Mesangial cell (primary cell): Measurements from ENCODE around the gene DCTPP1. TPM values are rescaled to one million over a fixed set of nuclear protein-coding genes. Genes with fewer than 3 reads are reported as not detected.

ENCODE experiments used
- total RNA-seq: library from RNA; depleted of rRNA; stranded (reverse); fragments of >200 nt; gene quantifications from 2 replicates; pipeline ENCODE4 v1.2.3, GENCODE V29; 2015

The DCTPP1 gene
- total RNA-seq, result 43.4 and 96.5 TPM in 2 replicates

DNA sequence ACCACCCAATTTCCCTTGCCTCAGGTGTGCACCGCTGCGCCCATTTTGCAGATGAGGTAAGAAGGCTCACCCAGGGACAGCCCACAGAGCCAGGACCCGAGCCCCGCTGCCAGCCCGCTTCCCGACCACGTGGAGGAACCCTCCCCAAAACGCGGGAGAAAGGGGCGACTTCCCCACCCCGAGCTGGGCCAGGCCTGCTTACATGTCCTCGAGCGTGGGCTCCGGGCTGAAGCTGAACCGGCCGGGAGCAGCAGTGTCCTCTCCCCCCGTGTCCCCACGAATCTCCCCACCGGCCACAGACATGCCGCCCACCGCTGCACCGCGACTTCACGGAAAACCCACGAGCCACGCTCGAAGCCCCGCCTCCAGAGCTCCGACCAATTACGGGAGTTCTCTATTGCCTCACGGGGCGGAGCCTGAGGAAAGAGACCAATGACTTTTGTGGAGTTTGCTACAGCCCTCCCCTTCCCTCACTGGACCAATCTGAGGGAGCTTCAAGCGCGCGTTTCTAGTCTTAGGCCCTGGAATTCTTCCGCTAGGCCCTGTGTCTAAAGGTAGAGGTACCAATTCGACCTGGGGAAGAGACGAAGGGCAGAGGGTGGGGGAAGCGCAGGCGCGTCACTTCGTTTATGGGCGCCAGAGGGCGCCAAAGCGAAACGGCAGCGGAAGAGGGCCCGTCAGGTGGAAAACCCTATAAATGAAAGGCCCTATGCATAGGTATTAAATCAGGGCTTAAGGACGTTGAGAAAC is at the start of gene DCTPP1:
Gene DCTPP1, minus strand, starts transcription at position 353 of the 750 bp plus-strand sequence. Its CDS starts 50 bp downstream, at position 303.

DNA sequence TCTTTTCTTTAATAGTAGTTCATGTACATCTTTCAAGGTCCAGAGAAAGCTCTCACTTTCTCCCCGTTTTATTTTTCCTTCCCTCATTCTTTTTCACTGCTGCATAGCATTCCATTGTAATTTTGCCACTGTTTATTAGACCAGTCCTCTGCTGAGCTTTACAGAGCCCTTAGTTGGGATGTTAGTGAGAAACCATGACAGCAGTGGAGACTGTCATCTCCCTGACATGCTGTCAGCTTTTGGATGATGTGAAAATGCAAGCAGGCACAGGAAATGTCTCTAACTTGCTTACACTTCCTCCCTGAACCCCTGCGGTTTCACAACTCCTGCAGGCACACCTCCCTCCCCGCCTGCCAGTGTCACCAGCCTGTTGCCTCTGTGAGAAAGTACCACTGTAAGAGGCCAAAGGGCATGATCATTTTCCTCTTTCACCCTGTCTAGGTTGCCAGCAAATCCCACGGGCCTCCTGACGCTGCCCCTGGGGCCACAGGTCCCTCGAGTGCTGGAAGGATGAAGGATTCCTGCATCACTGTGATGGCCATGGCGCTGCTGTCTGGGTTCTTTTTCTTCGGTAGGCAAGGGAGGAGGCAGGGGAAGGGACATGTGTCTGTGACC is 42.6 kb upstream of the DCTPP1 start, which contains the start of gene ITGAL:
Gene ITGAL, plus strand, starts transcription at position 415 of the 615 bp plus-strand sequence. Its CDS starts 96 bp downstream, at position 511.

DNA sequence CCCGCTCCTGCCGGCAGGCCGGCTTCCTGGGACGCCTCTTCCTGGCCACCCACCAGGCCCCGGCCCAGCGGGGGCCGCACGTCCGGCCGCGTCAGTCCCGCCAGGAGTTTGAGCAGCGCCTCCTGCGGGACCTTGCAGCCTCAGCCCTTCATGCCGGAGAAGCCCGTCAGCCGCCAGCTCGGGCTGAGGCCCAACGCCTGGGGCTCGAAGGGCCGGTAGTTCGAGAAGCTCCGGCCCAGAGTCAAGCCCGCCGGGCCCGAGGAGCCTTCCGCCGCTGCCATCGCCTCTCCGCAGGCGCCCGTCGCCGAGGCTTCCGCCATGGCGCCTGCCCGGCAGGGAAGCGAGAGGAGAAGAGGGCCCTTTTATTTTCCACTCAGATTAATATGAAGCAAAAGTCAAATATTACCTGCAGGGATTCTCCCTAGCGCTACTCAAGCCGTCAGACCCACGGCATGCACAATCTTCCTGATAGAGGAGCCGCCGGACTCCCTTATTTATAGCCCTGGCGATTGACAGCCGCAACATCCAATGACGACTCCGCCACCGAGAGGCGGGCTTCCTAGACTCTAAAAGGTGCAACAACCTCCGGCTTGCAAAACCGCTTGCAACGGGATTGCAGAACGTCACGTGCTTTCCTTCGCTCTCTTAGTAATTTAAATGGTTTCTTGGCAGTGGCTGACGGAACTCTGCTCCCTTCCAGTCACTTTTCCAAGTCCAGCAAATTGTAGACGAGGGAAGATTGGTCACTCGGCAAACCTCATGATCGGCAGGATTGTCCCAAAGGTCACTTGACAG is 15.8 kb upstream of the DCTPP1 start, which contains the start of gene SEPHS2:
Gene SEPHS2, minus strand, starts transcription at position 467 of the 795 bp plus-strand sequence. Its CDS starts 147 bp downstream, at position 320.

DNA sequence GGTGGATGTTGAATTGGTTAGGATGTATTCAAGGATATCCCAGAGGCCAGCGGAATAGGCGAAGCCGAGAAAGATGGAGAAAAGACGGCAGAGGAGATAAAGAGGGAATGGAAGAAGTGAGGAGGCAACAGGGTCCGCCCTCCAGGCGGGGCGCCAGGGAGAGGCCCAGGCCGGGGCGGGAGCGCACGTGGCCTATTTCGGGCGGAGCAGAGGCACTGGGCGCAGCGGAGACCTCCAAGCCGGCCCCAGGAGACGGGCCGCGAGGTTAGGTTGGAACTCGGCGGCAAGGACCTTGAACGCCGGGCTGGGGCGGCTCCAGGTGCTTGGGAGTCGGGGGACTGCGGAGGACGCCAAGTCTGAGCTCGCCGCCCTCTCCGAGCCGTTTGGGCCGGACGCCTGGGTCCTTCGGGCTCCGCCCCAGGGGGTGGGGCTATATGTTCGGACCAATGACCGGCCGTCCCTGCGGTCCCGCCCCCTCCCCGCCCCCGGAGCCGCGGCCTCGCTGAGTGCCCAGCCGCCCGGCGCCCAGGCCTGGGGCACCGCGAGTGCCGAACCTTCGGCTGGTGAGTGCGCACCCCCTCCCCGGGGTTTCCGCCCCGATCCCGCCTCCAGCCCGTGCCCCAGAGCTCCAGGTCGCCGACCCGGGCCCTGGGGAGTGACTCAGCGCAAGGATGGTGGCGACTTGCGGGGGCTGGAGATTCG is 22.6 kb downstream of the DCTPP1 start, which contains the start of gene ZNF771:
Gene ZNF771, plus strand, starts transcription at position 505 of the 702 bp plus-strand sequence. CDS start 448 bp downstream, outside the sequence.

DNA sequence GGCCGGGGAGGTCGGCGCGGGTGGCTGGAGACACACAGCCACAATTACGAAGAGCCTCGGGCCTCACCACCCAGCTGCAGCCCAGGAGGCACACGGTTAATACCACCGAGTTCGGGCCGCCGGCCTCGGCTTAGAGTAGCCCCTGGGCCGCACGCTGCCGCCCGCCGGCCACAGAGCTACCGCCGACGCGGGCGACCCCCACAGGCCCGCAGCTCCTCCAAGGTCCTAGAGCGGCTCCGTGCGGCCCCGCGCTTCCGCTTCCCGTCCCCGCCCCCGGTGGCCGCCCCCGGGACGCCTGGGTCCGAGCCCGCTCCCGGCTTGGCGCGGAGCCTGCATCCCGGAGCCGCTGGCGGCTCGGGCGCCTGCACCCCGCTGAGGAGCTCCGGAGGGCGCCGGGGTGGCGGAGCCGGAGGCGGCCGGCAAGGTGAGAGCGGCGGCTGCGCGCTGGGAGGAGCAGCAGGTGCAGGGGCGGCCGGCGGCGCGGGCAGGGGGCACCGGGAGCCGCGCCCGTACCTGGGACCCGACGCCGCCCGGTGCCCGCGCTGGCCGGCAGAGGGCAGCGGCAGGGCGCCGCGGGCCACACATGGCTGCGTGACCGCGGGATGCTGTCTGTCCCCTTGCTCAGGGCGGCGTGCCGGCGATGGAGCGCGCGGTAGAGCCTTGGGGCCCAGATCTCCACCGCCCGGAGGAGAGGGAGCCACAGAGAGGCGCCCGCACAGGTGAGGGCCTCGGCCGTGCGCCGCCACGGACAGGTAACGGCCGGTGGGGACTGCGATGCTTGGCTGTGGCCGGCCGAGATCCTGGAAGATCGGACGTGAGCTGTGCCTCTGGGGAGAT is 34.5 kb downstream of the DCTPP1 start, which contains the start of gene ZNF48:
Gene ZNF48, plus strand, starts transcription at position 266 of the 837 bp plus-strand sequence. Its CDS starts 375 bp downstream, at position 641.

DNA sequence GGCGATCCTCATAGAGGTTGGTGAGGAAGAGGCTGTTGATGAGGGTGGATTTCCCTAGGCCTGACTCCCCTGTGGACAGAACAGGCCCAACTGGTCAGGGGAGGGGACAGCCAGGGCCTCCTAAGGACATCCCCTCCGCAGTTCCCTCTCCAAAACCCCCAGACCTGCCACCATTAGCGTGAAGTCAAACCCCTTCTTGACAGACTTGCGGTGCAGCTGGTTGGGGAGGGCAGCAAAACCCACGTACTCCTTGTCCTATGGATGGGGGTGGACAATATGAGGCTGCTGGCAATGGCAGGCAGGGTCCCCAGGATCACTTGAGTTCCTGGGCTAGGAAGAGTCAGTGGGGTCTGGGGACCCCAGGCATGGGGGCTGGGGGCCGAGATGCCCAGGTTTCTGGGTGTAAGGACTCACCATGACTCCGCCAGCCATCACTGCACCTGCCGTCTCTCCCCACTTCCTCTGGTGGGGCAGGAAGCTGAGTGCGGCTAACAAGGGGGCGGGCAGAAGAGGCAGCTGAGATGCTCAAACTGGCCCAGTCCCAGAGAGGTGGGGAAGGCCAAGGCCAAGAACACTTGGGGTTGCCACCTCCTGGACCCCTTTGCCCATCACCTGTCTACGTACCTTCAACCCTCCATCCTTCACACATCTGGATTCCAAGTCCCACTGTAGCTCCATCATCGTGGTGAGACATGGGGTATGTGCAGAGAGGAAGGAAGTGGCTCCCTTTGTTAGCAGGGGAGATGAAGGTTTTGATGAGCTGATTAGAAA is 47.5 kb downstream of the DCTPP1 start, which contains the start of gene SEPTIN1:
Gene SEPTIN1, minus strand, starts transcription at position 451 of the 771 bp plus-strand sequence. Its CDS starts 19 bp downstream, at position 432.

DNA sequence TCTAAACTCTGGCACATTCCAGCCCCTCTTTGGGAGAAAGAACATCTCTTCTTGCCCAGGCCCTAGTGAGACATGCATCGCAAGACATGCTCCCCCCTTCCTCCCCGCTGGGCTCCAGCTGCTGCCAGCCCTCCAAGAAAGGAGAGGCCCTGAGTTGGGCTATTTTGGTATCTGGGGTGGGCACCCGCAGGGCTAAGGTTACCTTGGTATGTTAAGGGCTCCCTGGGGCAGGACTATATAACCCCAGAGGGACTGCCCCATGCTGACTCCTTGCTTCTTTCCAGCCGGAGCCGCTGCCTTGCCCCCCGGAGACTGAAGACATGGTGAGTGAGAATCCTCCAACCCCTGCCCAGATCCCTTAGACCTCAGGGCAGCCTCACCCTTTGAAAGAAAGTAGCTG is 55.3 kb downstream of the DCTPP1 start, which contains the start of gene MYL11:
Gene MYL11, plus strand, starts transcription at position 265 of the 400 bp plus-strand sequence. Its CDS starts 56 bp downstream, at position 321.

Other genes with a start within 250 kb of the DCTPP1 start
- gene CORO1A, start 246.4 kb downstream of the DCTPP1 start, total RNA-seq, result 3.0 and 10.1 TPM in 2 replicates
- 122 and 439 TPM in 2 replicates for gene BOLA2B, start 236.4 kb downstream of the DCTPP1 start, total RNA-seq
- 92.7 and 110 TPM in 2 replicates for gene SLX1A, start 236.2 kb downstream of the DCTPP1 start, total RNA-seq
- gene SULT1A3, start 230.8 kb downstream of the DCTPP1 start, total RNA-seq, result 2.8 and 7.6 TPM in 2 replicates
- 0.63 and 2.9 TPM in 2 replicates for gene NPIPB13, start 181.6 kb downstream of the DCTPP1 start, total RNA-seq
- 39.6 and 43.5 TPM in 2 replicates for gene CD2BP2, start 74.7 kb downstream of the DCTPP1 start, total RNA-seq
- gene TBC1D10B, start 59.5 kb downstream of the DCTPP1 start, total RNA-seq, result 42.7 and 47.9 TPM in 2 replicates
- 1.8 TPM in 1 of 2 replicates, not detected in the other for gene MYL11, start 55.2 kb downstream of the DCTPP1 start, total RNA-seq
- 0.63 TPM in 1 of 2 replicates, not detected in the other for gene SEPTIN1, start 47.5 kb downstream of the DCTPP1 start, total RNA-seq
- gene ZNF48, start 34.6 kb downstream of the DCTPP1 start, total RNA-seq, result 12.4 and 17.7 TPM in 2 replicates
- 7.4 and 8.6 TPM in 2 replicates for gene ZNF771, start 22.4 kb downstream of the DCTPP1 start, total RNA-seq
- gene SEPHS2, start 15.8 kb upstream of the DCTPP1 start, total RNA-seq, result 20.2 and 23.2 TPM in 2 replicates
- not detected in 2 replicates for gene ITGAL, start 42.7 kb upstream of the DCTPP1 start, total RNA-seq
- gene ZNF768, start 96.5 kb upstream of the DCTPP1 start, total RNA-seq, result 32.4 and 46.5 TPM in 2 replicates
- gene ZNF747, start 104.8 kb upstream of the DCTPP1 start, total RNA-seq, result 6.4 and 11.0 TPM in 2 replicates
- 5.4 and 11.2 TPM in 2 replicates for gene ZNF764, start 128.3 kb upstream of the DCTPP1 start, total RNA-seq
- 8.0 and 11.8 TPM in 2 replicates for gene ZNF688, start 141.7 kb upstream of the DCTPP1 start, total RNA-seq
- gene ZNF785, start 155.7 kb upstream of the DCTPP1 start, total RNA-seq, result 4.4 and 8.7 TPM in 2 replicates
- 8.5 and 8.9 TPM in 2 replicates for gene ZNF689, start 180.4 kb upstream of the DCTPP1 start, total RNA-seq
- 32.1 and 36.4 TPM in 2 replicates for gene PRR14, start 220.9 kb upstream of the DCTPP1 start, total RNA-seq
- 26.9 and 39.0 TPM in 2 replicates for gene FBRS, start 228.4 kb upstream of the DCTPP1 start, total RNA-seq